CD8-positive, alpha-beta memory T cell (primary cell): ENCODE measurements around the gene FAM110D. TPM values are rescaled to one million over a fixed set of nuclear protein-coding genes. Genes with fewer than 3 reads are reported as not detected.

Experiments used
- CTCF ChIA-PET: fragments of 350-600 bp; sonication (Branson Sonifier 250); formaldehyde crosslinking; loops from one replicate; lab custom pipeline; 2021; ENCODE audit warnings: antibody characterized with exemption; lab: Charles Lee
- POLR2A ChIA-PET: fragments of 350-600 bp; sonication (Branson Sonifier 250); formaldehyde crosslinking; loops from one replicate; lab custom pipeline; 2021; ENCODE audit warnings: antibody characterized with exemption; lab: Charles Lee
- DNase-seq, 5 donors: peaks; one replicate each; pipeline versions ENCODE4 v3.0.0 to v3.0.0-alpha.2; 2020 to 2022; ENCODE audit warnings: mixed read lengths in 1 of 5
- H3K27ac ChIP-seq: one replicate; pipeline ENCODE4 v1.7.0; 2013; ENCODE audit warnings: low read depth, mild to moderate bottlenecking, low read length, moderate library complexity
- H3K27me3 ChIP-seq: 2 replicates; pipeline ENCODE4 v1.7.0; 2013; ENCODE audit warnings: low read length, mild to moderate bottlenecking; ENCODE audit not compliant: insufficient read depth, poor library complexity, severe bottlenecking
- H3K36me3 ChIP-seq: 2 replicates; pipeline ENCODE4 v1.7.0; 2013; ENCODE audit warnings: mild to moderate bottlenecking, low read length, moderate library complexity; ENCODE audit not compliant: insufficient read depth
- H3K4me1 ChIP-seq: 2 replicates; pipeline ENCODE4 v1.7.0; 2013; ENCODE audit warnings: mild to moderate bottlenecking, low read length, moderate library complexity; ENCODE audit not compliant: insufficient read depth
- H3K4me3 ChIP-seq: 2 replicates; pipeline ENCODE4 v1.7.0; 2013; ENCODE audit warnings: mild to moderate bottlenecking, low read length
- H3K9me3 ChIP-seq: 2 replicates; pipeline ENCODE4 v1.7.0; 2013; ENCODE audit warnings: mild to moderate bottlenecking, low read length
- H3K27ac Mint-ChIP-seq, 8 donors: one replicate each; pipeline ENCODE4 v1.8.0; 2020 to 2021; ENCODE audit warnings: mixed read lengths in 8 of 8, mild to moderate bottlenecking in 6 of 8, inconsistent platforms in 3 of 8, moderate library complexity in 3 of 8
- H3K27me3 Mint-ChIP-seq, 2 donors: one replicate each; pipeline ENCODE4 v1.8.0; 2020 to 2021; ENCODE audit warnings: mixed read lengths in 2 of 2, mild to moderate bottlenecking in 1 of 2, moderate library complexity in 1 of 2
- H3K36me3 Mint-ChIP-seq, 3 donors: one replicate each; pipeline ENCODE4 v1.8.0; 2020 to 2021; ENCODE audit warnings: mixed read lengths in 3 of 3, inconsistent platforms in 1 of 3, mild to moderate bottlenecking in 1 of 3
- H3K4me1 Mint-ChIP-seq, 3 donors: one replicate each; pipeline ENCODE4 v1.8.0; 2020 to 2021; ENCODE audit warnings: mixed read lengths in 3 of 3, inconsistent platforms in 1 of 3, mild to moderate bottlenecking in 1 of 3
- H3K4me3 Mint-ChIP-seq, 7 donors: one replicate each; pipeline ENCODE4 v1.8.0; 2020 to 2021; ENCODE audit warnings: mixed read lengths in 7 of 7, mild to moderate bottlenecking in 6 of 7, moderate library complexity in 4 of 7, inconsistent platforms in 2 of 7
- H3K9me3 Mint-ChIP-seq, 5 donors: one replicate each; pipeline ENCODE4 v1.8.0; 2020 to 2022; ENCODE audit warnings: mixed read lengths in 5 of 5, mild to moderate bottlenecking in 3 of 5, moderate library complexity in 2 of 5, inconsistent platforms in 1 of 5
- polyA plus RNA-seq: library from polyadenylated mRNA; unstranded; fragments of 300-500 nt; fragmentation: Illumina TruSeq; gene quantifications from one replicate; pipeline ENCODE4 v1.2.3, GENCODE V29; 2021
- total RNA-seq, 2 experiments: library from RNA; stranded (reverse); gene quantifications; one replicate each; pipeline ENCODE4 v1.2.3, GENCODE V29; 2021

The FAM110D gene
- total and polyA plus RNA-seq, 3 experiments from 2014 or later = not detected

- H3K27ac Mint-ChIP-seq = peak overlapping the region in 1 of 8 donors; percentile 52
- Histone ChIP-seq H3K4me3 (no peak overlapping the region), H3K36me3 (peaks cover 22% of the 10 kb centered on the region), H3K27ac (peak overlapping the region; percentile 85), H3K9me3 (no peaks in the 10 kb centered on the region), H3K27me3 (no peaks in the 10 kb centered on the region), H3K4me1 (peaks cover 26% of the 10 kb centered on the region)
- H3K36me3 Mint-ChIP-seq = peaks cover 0 to 52% (median 5%) of the 10 kb centered on the region in 3 donors
- ChIA-PET CTCF (interaction anchor here (1.1 to 10.0 kb wide), 4 partner anchors 12 to 49 kb away, joined by 3 to 122 read pairs (median 8); no protein-coding TSS in a partner anchor), POLR2A (interaction anchor here (0.5 to 1.7 kb wide), 3 partner anchors 12 to 28 kb away, joined by 4 to 9 read pairs (median 8); no protein-coding TSS in a partner anchor)
- peaks cover 22 to 45% (median 36%) of the 10 kb centered on the region in 3 donors for H3K4me1 Mint-ChIP-seq
- H3K27me3 Mint-ChIP-seq = no peaks in the 10 kb centered on the region
- H3K9me3 Mint-ChIP-seq = no peaks in the 10 kb centered on the region
- DNase-seq = no peak
- peak overlapping the region in 4 of 7 donors; percentile 7 to 94 (median 52) for H3K4me3 Mint-ChIP-seq
Observed at GRCh38 chr1:26114165-26114927, 44.5 kb upstream of the FAM110D start.

GRCh38 chr1:26119892-26120608, 38.8 kb upstream of the FAM110D start:
- Mint-ChIP-seq H3K27me3 (no peaks in the 10 kb centered on the region), H3K27ac (peak overlapping the region in 1 of 8 donors; percentile 50), H3K9me3 (no peaks in the 10 kb centered on the region), H3K4me3 (no peak overlapping the region), H3K36me3 (peaks cover 0 to 66% (median 1%) of the 10 kb centered on the region in 3 donors), H3K4me1 (peaks cover 11 to 36% (median 22%) of the 10 kb centered on the region in 3 donors)
- no peak overlapping the region for H3K4me3 ChIP-seq
- peaks cover 2% of the 10 kb centered on the region for H3K4me1 ChIP-seq
- H3K9me3 ChIP-seq = no peaks in the 10 kb centered on the region
- no peak overlapping the region for H3K27ac ChIP-seq
- no peak for DNase-seq
- H3K36me3 ChIP-seq = peaks cover 9% of the 10 kb centered on the region
- CTCF ChIA-PET = interaction anchor here (5.6 kb wide), 1 partner anchor 25 kb away, joined by 22 read pairs; no protein-coding TSS in a partner anchor
- H3K27me3 ChIP-seq = no peaks in the 10 kb centered on the region
- POLR2A ChIA-PET = no interaction called here

- no peaks in the 10 kb centered on the region for H3K27me3 ChIP-seq
- H3K36me3 ChIP-seq = peaks cover 6% of the 10 kb centered on the region
- Mint-ChIP-seq H3K4me1 (peaks cover 26 to 54% (median 39%) of the 10 kb centered on the region in 3 donors), H3K36me3 (peaks cover 0 to 54% (median 1%) of the 10 kb centered on the region in 3 donors), H3K9me3 (no peaks in the 10 kb centered on the region), H3K27me3 (no peaks in the 10 kb centered on the region), H3K27ac (no peak overlapping the region), H3K4me3 (no peak overlapping the region)
- ChIA-PET CTCF (interaction anchor here (1.1 to 5.6 kb wide), 4 partner anchors 9 to 23 kb away, joined by 3 to 22 read pairs (median 4); no protein-coding TSS in a partner anchor), POLR2A (interaction anchor here (0.5 kb wide), 1 partner anchor 8 kb away, joined by 4 read pairs; no protein-coding TSS in a partner anchor)
- H3K9me3 ChIP-seq = no peaks in the 10 kb centered on the region
- H3K4me1 ChIP-seq = peaks cover 18% of the 10 kb centered on the region
- no peak overlapping the region for H3K27ac ChIP-seq
- H3K4me3 ChIP-seq = no peak overlapping the region
- no peak for DNase-seq
Observed at GRCh38 chr1:26121854-26122773, 36.8 kb upstream of the FAM110D start.

GRCh38 chr1:26122988-26123973, 35.6 kb upstream of the FAM110D start:
- peaks cover 0 to 44% (median 1%) of the 10 kb centered on the region in 3 donors for H3K36me3 Mint-ChIP-seq
- H3K9me3 ChIP-seq = no peaks in the 10 kb centered on the region
- H3K4me3 ChIP-seq = no peak overlapping the region
- H3K4me1 ChIP-seq = peaks cover 29% of the 10 kb centered on the region
- peaks cover 3% of the 10 kb centered on the region for H3K36me3 ChIP-seq
- peak overlapping the region in 1 of 7 donors; percentile 9 for H3K4me3 Mint-ChIP-seq
- no peaks in the 10 kb centered on the region for H3K27me3 ChIP-seq
- H3K27me3 Mint-ChIP-seq = peaks cover 0 to 5% of the 10 kb centered on the region in 2 donors
- peak overlapping the region; percentile 51 for H3K27ac ChIP-seq
- H3K27ac Mint-ChIP-seq = peak overlapping the region in 3 of 8 donors; percentile 22 to 75 (median 62)
- CTCF ChIA-PET = interaction anchor here (1.0 to 5.6 kb wide), 6 partner anchors 14 to 111 kb away, joined by 3 to 22 read pairs (median 5); partner anchors contain the start of gene CEP85
- H3K9me3 Mint-ChIP-seq = no peaks in the 10 kb centered on the region
- POLR2A ChIA-PET = interaction anchor here (0.8 to 1.0 kb wide), 3 partner anchors 10 to 22 kb away, joined by 3 to 5 read pairs (median 3); partner anchors contain the start of gene PDIK1L
- peaks cover 36 to 62% (median 49%) of the 10 kb centered on the region in 3 donors for H3K4me1 Mint-ChIP-seq
- no peak for DNase-seq

GRCh38 chr1:26124418-26125331, 34.2 kb upstream of the FAM110D start:
- peaks cover 0 to 32% (median 1%) of the 10 kb centered on the region in 3 donors for H3K36me3 Mint-ChIP-seq
- H3K27me3 Mint-ChIP-seq = peaks cover 0 to 8% of the 10 kb centered on the region in 2 donors
- Histone ChIP-seq H3K4me3 (no peak overlapping the region), H3K9me3 (no peaks in the 10 kb centered on the region), H3K4me1 (peaks cover 29% of the 10 kb centered on the region), H3K27ac (peak overlapping the region; percentile 79), H3K27me3 (no peaks in the 10 kb centered on the region), H3K36me3 (no peaks in the 10 kb centered on the region)
- POLR2A ChIA-PET = no interaction called here
- no peak for DNase-seq
- H3K4me3 Mint-ChIP-seq = no peak overlapping the region
- H3K4me1 Mint-ChIP-seq = peaks cover 35 to 61% (median 54%) of the 10 kb centered on the region in 3 donors
- no peaks in the 10 kb centered on the region for H3K9me3 Mint-ChIP-seq
- H3K27ac Mint-ChIP-seq = peak overlapping the region in 2 of 8 donors; percentile 7 to 29
- CTCF ChIA-PET = interaction anchor here (1.6 to 5.6 kb wide), 3 partner anchors 17 to 110 kb away, joined by 6 to 22 read pairs (median 10); partner anchors contain the start of gene CEP85

GRCh38 chr1:26125382-26125781, 33.5 kb upstream of the FAM110D start:
- H3K27ac Mint-ChIP-seq = peak overlapping the region in 3 of 8 donors; percentile 7 to 91 (median 58)
- CTCF ChIA-PET = interaction anchor here (1.5 to 2.5 kb wide), 2 partner anchors 20 to 35 kb away, joined by 3 to 39 read pairs; no protein-coding TSS in a partner anchor
- no peak overlapping the region for H3K4me3 Mint-ChIP-seq
- H3K9me3 Mint-ChIP-seq = no peaks in the 10 kb centered on the region
- H3K27me3 Mint-ChIP-seq = peaks cover 0 to 8% of the 10 kb centered on the region in 2 donors
- H3K36me3 Mint-ChIP-seq = peaks cover 0 to 25% (median 1%) of the 10 kb centered on the region in 3 donors
- POLR2A ChIA-PET = interaction anchor here (2.3 to 2.7 kb wide), 2 partner anchors 14 to 20 kb away, joined by 14 to 24 read pairs; partner anchors contain the start of gene PDIK1L
- peaks cover 32 to 53% (median 49%) of the 10 kb centered on the region in 3 donors for H3K4me1 Mint-ChIP-seq
- Histone ChIP-seq H3K4me1 (peaks cover 29% of the 10 kb centered on the region), H3K9me3 (no peaks in the 10 kb centered on the region), H3K27me3 (no peaks in the 10 kb centered on the region), H3K4me3 (no peak overlapping the region), H3K27ac (peak overlapping the region; percentile 79), H3K36me3 (no peaks in the 10 kb centered on the region)
- no peak for DNase-seq
